HCT116 (cell line): Measurements from ENCODE around the gene SLC8A1. TPM values are rescaled to one million over a fixed set of nuclear protein-coding genes. Genes with fewer than 3 reads are reported as not detected.

Experiments used
- ATAC-seq: fragments of 200-7000 bp; cut with Tn5 transposase; 2 replicates; pipeline ENCODE4 v1.9.1; 2020; ENCODE audit warnings: mild to moderate bottlenecking, moderate library complexity
- BruUV-seq: library from RNA; stranded (reverse); fragments of 400-500 nt; replicated peaks from 2 replicates; lab custom pipeline; 2021; lab: Mats Ljungman, UMichigan
- CTCF ChIA-PET: fragments of 300-600 bp; sonication (Branson Sonifier 250); formaldehyde crosslinking; loops from one replicate; lab custom pipeline; 2021; ENCODE audit warnings: antibody characterized with exemption; lab: Charles Lee
- POLR2A ChIA-PET: fragments of 300-600, 350-600 bp; sonication (Branson Sonifier 250); formaldehyde crosslinking; loops from one replicate; lab custom pipeline; 2021; ENCODE audit warnings: antibody characterized with exemption; lab: Charles Lee
- RAD21 ChIA-PET, 2 experiments: fragments of 300-600 bp; sonication (Branson Sonifier 250); formaldehyde crosslinking; loops; one replicate each; lab custom pipeline; 2023; ENCODE audit warnings: low total read pairs in 2 of 2; ENCODE audit not compliant: uncharacterized antibody in 2 of 2, unreplicated experiment in 2 of 2, low non-redundant PET in 1 of 2; lab: Charles Lee
- DNase-seq: peaks from one replicate; pipeline ENCODE4 v3.0.0-alpha.2; 2010; ENCODE audit warnings: low read depth, low spot score
- H2AFZ ChIP-seq: fragments of 200-600 bp; shearing (Covaris generic), sonication (generic); 2 replicates; pipeline ENCODE4 v1.6.1; 2017; ENCODE audit warnings: low read depth, mixed run types, mixed read lengths, antibody characterized with exemption, low read length; ENCODE audit not compliant: poor library complexity, severe bottlenecking
- H3K27ac ChIP-seq: 2 replicates; pipeline ENCODE4 v1.5.1; 2012; ENCODE audit warnings: low read depth, low read length
- H3K27me3 ChIP-seq: fragments of 200-600 bp; sonication (generic); 2 replicates; pipeline ENCODE4 v1.6.1; 2016; ENCODE audit warnings: mixed run types, low read length, mixed read lengths; ENCODE audit not compliant: insufficient read depth
- H3K36me3 ChIP-seq, 2 experiments: fragments of 200-500 bp in 1 of 2; fragments of 200-600 bp in 1 of 2; sonication (Bioruptor generic) in 1 of 2; sonication (generic) in 1 of 2; 2 replicates each; pipeline versions ENCODE4 v1.5.1 to v1.6.1; 2014 to 2016; ENCODE audit warnings: low read length in 2 of 2, inconsistent platforms in 1 of 2, mixed read lengths in 1 of 2, mixed run types in 1 of 2; ENCODE audit not compliant: insufficient read depth in 2 of 2, control insufficient read depth in 1 of 2
- H3K4me1 ChIP-seq, 2 experiments: fragments of 200-600 bp in 1 of 2; sonication (generic) in 1 of 2; 2 replicates each; pipeline versions ENCODE4 v1.5.1 to v1.6.1; 2012 to 2017; ENCODE audit warnings: low read length in 2 of 2, inconsistent platforms in 1 of 2, mild to moderate bottlenecking in 1 of 2, mixed read lengths in 1 of 2, mixed run types in 1 of 2, moderate library complexity in 1 of 2; ENCODE audit not compliant: insufficient read depth in 2 of 2, control insufficient read depth in 1 of 2
- H3K4me2 ChIP-seq: fragments of 200-600 bp; sonication (generic); 2 replicates; pipeline ENCODE4 v1.6.1; 2017; ENCODE audit warnings: mixed run types, low read length, mixed read lengths
- H3K4me3 ChIP-seq, 2 experiments: fragments of 200-600 bp in 1 of 2; sonication (generic) in 1 of 2; replicated peaks in 1 of 2; 2 replicates each; pipeline ENCODE4 v1.5.1; 2011 to 2016; ENCODE audit warnings: low read length in 2 of 2, control low read depth in 1 of 2, low read depth in 1 of 2, mild to moderate bottlenecking in 1 of 2, mixed read lengths in 1 of 2, mixed run types in 1 of 2
- H3K79me2 ChIP-seq: fragments of 200-600 bp; sonication (generic); 2 replicates; pipeline ENCODE4 v1.6.1; 2017; ENCODE audit warnings: mild to moderate bottlenecking, mixed run types, low read length, moderate library complexity, mixed read lengths; ENCODE audit not compliant: insufficient read depth
- H3K9ac ChIP-seq: fragments of 200-600 bp; sonication (generic); 2 replicates; pipeline ENCODE4 v1.6.1; 2016; ENCODE audit warnings: low read length, mixed read lengths
- H3K9me2 ChIP-seq: fragments of 200-600 bp; sonication (generic), shearing (Covaris generic); 2 replicates; pipeline ENCODE4 v1.6.1; 2017; ENCODE audit warnings: mixed run types, mild to moderate bottlenecking, moderate library complexity; ENCODE audit not compliant: insufficient read depth
- H3K9me3 ChIP-seq, 2 experiments: fragments of 200-500 bp in 1 of 2; fragments of 200-600 bp in 1 of 2; sonication (Bioruptor generic) in 1 of 2; sonication (generic) in 1 of 2; 2 replicates each; pipeline ENCODE4 v1.6.1; 2014 to 2017; ENCODE audit warnings: low read length in 2 of 2, mixed read lengths in 2 of 2, inconsistent platforms in 1 of 2, low read depth in 1 of 2, mild to moderate bottlenecking in 1 of 2, mixed run types in 1 of 2, moderate library complexity in 1 of 2; ENCODE audit not compliant: control insufficient read depth in 1 of 2, insufficient read depth in 1 of 2
- H4K20me1 ChIP-seq: fragments of 200-600 bp; sonication (generic), shearing (Covaris generic); 2 replicates; pipeline ENCODE4 v1.6.1; 2017; ENCODE audit warnings: mixed run types, mild to moderate bottlenecking, moderate library complexity; ENCODE audit not compliant: insufficient read depth
- CBX3 ChIP-seq: IDR thresholded peaks from 2 replicates; pipeline ENCODE4 v1.6.1; 2012; ENCODE audit warnings: low read depth
- EGR1 ChIP-seq: IDR thresholded peaks from 2 replicates; pipeline ENCODE4 v1.6.1; 2012; ENCODE audit warnings: low read depth
- EZH2 ChIP-seq: fragments of 200-600 bp; sonication (generic); IDR thresholded peaks from 2 replicates; pipeline ENCODE4 v1.6.1; 2017; ENCODE audit warnings: antibody characterized with exemption, mixed run types
- EZH2phosphoT487 ChIP-seq: fragments of 200-600 bp; IDR thresholded peaks from 2 replicates; pipeline ENCODE4 v1.6.1; 2018; ENCODE audit warnings: antibody characterized with exemption, borderline replicate concordance
- POLR2AphosphoS5 ChIP-seq: IDR thresholded peaks from 2 replicates; pipeline ENCODE4 v1.6.1; 2011; ENCODE audit warnings: mild to moderate bottlenecking, low read depth, low read length, moderate library complexity
- TCF7L2 ChIP-seq: IDR thresholded peaks from 2 replicates; pipeline ENCODE4 v1.7.0; 2011; ENCODE audit warnings: borderline replicate concordance, inconsistent platforms; ENCODE audit not compliant: insufficient read depth, insufficient read length; ENCODE audit errors: extremely low read depth
- ZNF274 ChIP-seq: fragments of 200-500 bp; sonication (Bioruptor generic); IDR thresholded peaks from 2 replicates; pipeline ENCODE4 v1.6.1; 2014; ENCODE audit warnings: mild to moderate bottlenecking, low read depth, low read length, inconsistent platforms
- intact Hi-C: fragments of 100-400 bp; cut with micrococcal nuclease; formaldehyde crosslinking; loops from 2 replicates; pipeline ENCODE4 v1.10.0; 2022
- total RNA-seq: library from RNA; stranded (reverse); gene quantifications from one replicate; pipeline ENCODE4 v1.2.1, GENCODE V29; 2021; ENCODE audit not compliant: unreplicated experiment
- TF ChIP-seq, protein P1 (sequence below): IDR thresholded peaks from 2 replicates; pipeline ENCODE4 v1.6.1; 2012
- TF ChIP-seq, protein P2 (sequence below): IDR thresholded peaks from 2 replicates; pipeline ENCODE4 v1.6.1; 2012
- TF ChIP-seq, protein P3 (sequence below): IDR thresholded peaks from 2 replicates; pipeline ENCODE4 v1.6.1; 2011; ENCODE audit warnings: mild to moderate bottlenecking, low read length, moderate library complexity; ENCODE audit not compliant: insufficient replicate concordance; ENCODE audit errors: extremely low read depth

Gene SLC8A1
- total RNA-seq, 1 experiment from 2014 or later: 0.07 TPM

DNA sequence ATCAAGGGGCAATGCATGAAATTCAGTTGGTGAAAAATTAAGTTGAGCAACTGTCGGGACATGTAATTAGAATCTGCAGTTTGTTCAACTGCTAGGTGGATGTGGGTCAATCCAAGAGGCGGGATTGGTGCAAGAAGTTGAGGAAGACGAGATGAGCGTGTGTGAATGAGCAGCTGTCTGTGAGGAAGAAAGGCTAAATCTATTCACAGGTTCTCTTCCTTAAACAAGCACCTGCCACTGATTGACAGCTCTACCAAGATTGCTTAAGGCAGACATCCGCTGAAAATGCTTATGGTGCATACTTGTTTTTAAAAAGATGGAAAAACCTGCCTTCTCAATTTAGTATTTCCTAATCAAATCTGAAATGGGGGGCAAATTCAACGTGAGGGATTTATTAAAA is 349.4 kb downstream of the SLC8A1 start:
- H3K27ac ChIP-seq: no peak overlapping the region
- H4K20me1 ChIP-seq: no peaks in the 10 kb centered on the region
- POLR2A ChIA-PET: no interaction called here
- TF ChIP-seq, protein P1, sequence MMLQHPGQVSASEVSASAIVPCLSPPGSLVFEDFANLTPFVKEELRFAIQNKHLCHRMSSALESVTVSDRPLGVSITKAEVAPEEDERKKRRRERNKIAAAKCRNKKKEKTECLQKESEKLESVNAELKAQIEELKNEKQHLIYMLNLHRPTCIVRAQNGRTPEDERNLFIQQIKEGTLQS: no peak
- TF ChIP-seq ZNF274: no peak
- TF ChIP-seq, protein P2, sequence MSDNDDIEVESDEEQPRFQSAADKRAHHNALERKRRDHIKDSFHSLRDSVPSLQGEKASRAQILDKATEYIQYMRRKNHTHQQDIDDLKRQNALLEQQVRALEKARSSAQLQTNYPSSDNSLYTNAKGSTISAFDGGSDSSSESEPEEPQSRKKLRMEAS: no peak
- H3K4me3 ChIP-seq: no peak overlapping the region
- H3K9me3 ChIP-seq: no peaks in the 10 kb centered on the region
- H2AFZ ChIP-seq: no peak overlapping the region
- intact Hi-C loops: no loop called here
- ATAC-seq: no peak
- H3K27me3 ChIP-seq: peaks cover 16% of the 10 kb centered on the region; the same call in 1 of the 2 replicates
- no TSS peak for BruUV-seq
- H3K79me2 ChIP-seq: no peaks in the 10 kb centered on the region
- no peaks in the 10 kb centered on the region for H3K9me2 ChIP-seq
- no peaks in the 10 kb centered on the region for H3K36me3 ChIP-seq
- no peaks in the 10 kb centered on the region for H3K4me1 ChIP-seq
- no peak for DNase-seq
- RAD21 ChIA-PET: no interaction called here
- no peak overlapping the region for H3K9ac ChIP-seq
- no peak overlapping the region for H3K4me2 ChIP-seq
- CTCF ChIA-PET: no interaction called here

DNA sequence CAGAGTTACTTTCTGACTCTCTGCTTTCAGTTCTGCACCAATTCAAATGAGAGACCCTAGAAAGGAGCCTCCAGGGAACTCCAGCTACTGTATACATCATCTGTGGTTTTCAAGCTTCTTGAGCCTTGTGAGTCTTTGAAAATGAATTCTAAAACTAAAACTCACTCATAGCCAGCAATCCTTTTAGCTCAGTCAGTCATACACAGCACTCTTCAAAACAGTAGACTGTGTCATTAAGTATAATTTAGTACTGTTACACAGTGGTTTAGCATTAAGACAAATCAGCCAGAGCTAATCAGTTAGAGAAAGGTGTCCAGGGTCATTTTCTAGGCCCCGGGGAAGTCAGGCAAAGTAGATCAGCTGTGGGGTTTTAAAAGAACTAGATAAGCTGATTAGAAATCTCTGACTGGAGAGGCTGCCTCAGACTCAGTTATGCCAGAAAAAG is 350.7 kb downstream of the SLC8A1 start:
- intact Hi-C loops: no loop called here
- Histone ChIP-seq H3K9ac (no peak overlapping the region), H3K4me1 (no peaks in the 10 kb centered on the region), H3K27ac (no peak overlapping the region), H3K27me3 (peaks cover 16% of the 10 kb centered on the region; the same call in 1 of the 2 replicates), H3K4me3 (no peak overlapping the region), H3K9me3 (no peaks in the 10 kb centered on the region), H3K36me3 (no peaks in the 10 kb centered on the region), H3K4me2 (no peak overlapping the region), H3K79me2 (no peaks in the 10 kb centered on the region), H3K9me2 (no peaks in the 10 kb centered on the region), H4K20me1 (no peaks in the 10 kb centered on the region), H2AFZ (no peak overlapping the region)
- ChIA-PET CTCF (no interaction called here), POLR2A (no interaction called here), RAD21 (no interaction called here)
- BruUV-seq: no TSS peak
- DNase-seq (no peak), ATAC-seq (no peak)
- TF ChIP-seq EGR1 (no peak), CBX3 (no peak), EZH2phosphoT487 (no peak), EZH2 (no peak), POLR2AphosphoS5 (no peak), TCF7L2 (no peak)
- TF ChIP-seq, protein P3, sequence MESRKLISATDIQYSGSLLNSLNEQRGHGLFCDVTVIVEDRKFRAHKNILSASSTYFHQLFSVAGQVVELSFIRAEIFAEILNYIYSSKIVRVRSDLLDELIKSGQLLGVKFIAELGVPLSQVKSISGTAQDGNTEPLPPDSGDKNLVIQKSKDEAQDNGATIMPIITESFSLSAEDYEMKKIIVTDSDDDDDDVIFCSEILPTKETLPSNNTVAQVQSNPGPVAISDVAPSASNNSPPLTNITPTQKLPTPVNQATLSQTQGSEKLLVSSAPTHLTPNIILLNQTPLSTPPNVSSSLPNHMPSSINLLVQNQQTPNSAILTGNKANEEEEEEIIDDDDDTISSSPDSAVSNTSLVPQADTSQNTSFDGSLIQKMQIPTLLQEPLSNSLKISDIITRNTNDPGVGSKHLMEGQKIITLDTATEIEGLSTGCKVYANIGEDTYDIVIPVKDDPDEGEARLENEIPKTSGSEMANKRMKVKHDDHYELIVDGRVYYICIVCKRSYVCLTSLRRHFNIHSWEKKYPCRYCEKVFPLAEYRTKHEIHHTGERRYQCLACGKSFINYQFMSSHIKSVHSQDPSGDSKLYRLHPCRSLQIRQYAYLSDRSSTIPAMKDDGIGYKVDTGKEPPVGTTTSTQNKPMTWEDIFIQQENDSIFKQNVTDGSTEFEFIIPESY: no peak
